GM12892 (cell line): ENCODE measurements around the gene AP1S3. TPM values are rescaled to one million over a fixed set of nuclear protein-coding genes. Genes with fewer than 3 reads are reported as not detected.
A peak's percentile ranks its signal among the peaks of the same experiment; 100 is the strongest.
"Not testable (repeated sequence)": the region's sequence is repeated elsewhere in the genome, so short reads cannot be mapped to it uniquely, and the experiment has no call there.

Experiments
- DNase-seq: peaks from one replicate; pipeline ENCODE4 v3.0.0; 2011; ENCODE audit not compliant: insufficient read length
- FAIRE-seq: peaks from 2 replicates; lab custom pipeline; 2011; peaks lifted over from hg19 to GRCh38; lab: Jason Lieb, UNC
- POLR2A ChIP-seq: IDR thresholded peaks from 2 replicates; pipeline ENCODE4 v1.6.1; 2011; ENCODE audit warnings: low read depth, low read length, control low read depth
- POLR2AphosphoS5 ChIP-seq: IDR thresholded peaks from 2 replicates; pipeline ENCODE4 v1.6.1; 2011; ENCODE audit warnings: low read depth, low read length, control low read depth
- TAF1 ChIP-seq: IDR thresholded peaks from 2 replicates; pipeline ENCODE4 v1.6.1; 2011; ENCODE audit warnings: low read depth, mild to moderate bottlenecking, control low read depth, low read length, borderline replicate concordance
- polyA plus RNA-seq: library from polyadenylated mRNA; unstranded; fragments of >200 nt; gene quantifications from one replicate; pipeline ENCODE4 v1.2.1, GENCODE V29; 2012; ENCODE audit warnings: missing spikeins, inconsistent platforms; ENCODE audit not compliant: missing spikeins

Gene AP1S3
- 12.4 TPM for polyA plus RNA-seq

DNA sequence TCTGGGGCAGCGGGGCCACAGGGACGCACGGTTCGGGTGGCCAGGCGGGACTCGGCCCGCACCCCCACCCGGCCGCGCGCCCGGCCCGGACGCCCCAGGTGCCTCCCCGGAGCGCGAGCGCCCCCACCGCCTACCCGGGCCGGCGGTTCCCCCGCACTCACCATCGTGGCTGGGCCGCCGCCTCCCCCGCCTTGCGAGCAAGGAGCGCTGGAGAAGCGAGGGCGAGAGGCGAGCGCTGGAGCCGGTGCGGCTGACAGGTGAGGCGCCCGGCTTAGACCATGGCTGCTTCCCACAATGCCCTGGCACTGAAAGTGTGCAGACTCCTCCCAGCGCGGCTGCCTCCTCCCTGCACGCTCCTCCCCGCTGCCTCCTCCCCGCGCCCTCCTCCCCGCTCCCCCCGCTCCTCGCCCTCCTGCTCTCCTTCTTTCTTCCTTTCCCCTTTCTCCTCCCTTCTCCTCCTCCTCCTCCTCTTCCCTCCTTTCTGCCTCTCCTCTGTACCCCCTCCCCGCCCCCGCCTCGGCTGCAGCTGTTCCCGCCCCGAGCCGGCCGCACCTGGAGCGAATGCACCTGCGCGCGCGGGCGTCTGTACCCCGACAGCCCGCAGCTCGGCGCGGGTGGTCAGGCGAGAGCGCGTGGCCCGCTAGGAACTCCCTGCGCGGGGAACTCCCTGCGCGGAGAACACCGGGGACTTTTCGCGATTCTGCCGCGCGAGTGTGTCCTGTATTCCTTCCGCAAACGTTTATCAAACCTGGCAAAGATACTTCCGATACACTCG lies at the start of gene AP1S3:
Gene AP1S3, minus strand, starts transcription at position 296 of the 775 bp plus-strand sequence. Its CDS starts 132 bp downstream, at position 164.
- FAIRE-seq, result peak; percentile 84
- DNase-seq, result peak; percentile 80
- TF ChIP-seq POLR2AphosphoS5 (no peak), TAF1 (peak; percentile 45; the same call in 1 of the 2 replicates), POLR2A (peak; percentile 65; the same call in 1 of the 2 replicates)

DNA sequence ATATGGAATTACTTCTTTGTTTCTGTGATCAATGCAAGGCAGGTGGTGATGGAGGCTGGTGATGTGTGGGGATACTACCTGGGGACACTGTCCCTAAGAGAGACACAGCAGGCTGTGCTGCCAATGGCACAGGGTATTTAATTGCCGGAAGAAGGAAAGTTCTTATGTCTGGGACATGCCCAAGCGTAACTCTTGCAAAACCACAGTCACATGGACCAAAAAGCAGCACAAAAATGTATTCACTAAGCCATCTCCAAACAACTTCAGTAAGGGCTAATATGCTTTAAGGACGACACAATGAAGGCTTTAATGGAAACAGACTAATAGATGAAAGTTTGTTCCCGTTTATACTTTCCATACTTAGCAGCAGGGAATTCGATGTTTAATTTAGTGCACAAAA lies 49.7 kb upstream of the AP1S3 start:
- DNase-seq (no peak), FAIRE-seq (no peak)
- no peak for TF ChIP-seq POLR2AphosphoS5
- TF ChIP-seq POLR2A, result no peak

DNA sequence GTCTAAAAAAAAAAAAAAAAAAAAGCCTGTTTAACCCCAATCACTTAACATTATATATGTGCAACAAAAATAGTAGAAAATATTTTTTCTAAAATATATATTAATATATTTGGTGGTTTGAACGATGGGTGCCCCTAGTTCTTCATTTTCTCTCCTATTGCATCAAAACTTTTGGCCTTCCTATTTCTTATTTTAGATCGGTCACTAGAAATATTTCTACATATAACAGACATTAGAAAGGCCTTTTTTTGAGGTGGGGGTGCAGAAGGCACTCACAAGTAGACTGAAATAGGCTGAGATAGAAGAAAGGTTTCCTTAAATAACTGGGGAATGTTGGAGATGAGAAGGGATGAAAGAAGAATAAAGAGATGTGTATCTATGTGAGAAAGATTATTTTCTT lies 49.3 kb upstream of the AP1S3 start:
- TF ChIP-seq POLR2AphosphoS5, result no peak
- no peak for TF ChIP-seq POLR2A
- no peak for TF ChIP-seq TAF1
- DNase-seq (no peak), FAIRE-seq (no peak)

DNA sequence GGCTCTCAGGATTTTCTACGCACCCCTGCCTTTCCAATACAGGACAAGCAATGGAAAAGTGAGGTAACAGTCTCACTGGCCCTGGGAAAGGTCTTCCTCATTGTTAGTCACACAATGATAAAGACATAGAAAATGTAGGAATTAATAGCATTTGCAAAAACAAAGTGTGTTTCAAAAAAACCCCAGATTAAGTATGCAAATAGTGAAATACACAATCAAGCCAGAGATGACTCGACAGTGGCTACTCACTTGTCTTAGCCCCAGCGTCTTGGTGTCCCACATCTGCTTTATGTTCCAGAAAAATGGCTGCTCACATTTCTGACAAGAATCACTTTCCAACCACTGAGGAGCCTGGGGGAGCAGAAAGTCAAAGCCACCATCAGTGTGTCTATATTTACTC lies 47.0 kb upstream of the AP1S3 start:
- TF ChIP-seq TAF1 (no peak), POLR2AphosphoS5 (no peak), POLR2A (no peak)
- DNase-seq (no peak), FAIRE-seq (peak; percentile 86)

DNA sequence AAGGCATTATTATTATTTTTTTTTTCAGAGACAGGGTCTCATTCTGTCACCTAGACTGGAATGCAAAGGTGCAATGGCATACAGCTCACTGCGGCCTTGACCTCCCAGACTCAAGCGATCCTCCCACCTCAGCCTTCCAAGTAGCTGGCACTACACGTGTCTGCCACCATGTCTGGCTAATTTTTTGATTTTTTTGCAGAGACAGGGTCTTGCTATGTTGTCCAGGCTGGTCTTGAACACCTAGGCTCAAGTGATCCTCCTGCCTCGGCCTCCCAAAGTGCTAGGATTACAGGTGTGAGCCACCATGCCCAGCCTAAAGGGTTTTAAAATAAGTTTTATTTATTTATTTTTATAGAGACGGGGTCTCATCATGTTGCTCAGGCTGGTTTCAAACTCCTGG lies 45.3 kb upstream of the AP1S3 start:
- FAIRE-seq (no peak), DNase-seq (no peak)
- TF ChIP-seq TAF1, result no peak

DNA sequence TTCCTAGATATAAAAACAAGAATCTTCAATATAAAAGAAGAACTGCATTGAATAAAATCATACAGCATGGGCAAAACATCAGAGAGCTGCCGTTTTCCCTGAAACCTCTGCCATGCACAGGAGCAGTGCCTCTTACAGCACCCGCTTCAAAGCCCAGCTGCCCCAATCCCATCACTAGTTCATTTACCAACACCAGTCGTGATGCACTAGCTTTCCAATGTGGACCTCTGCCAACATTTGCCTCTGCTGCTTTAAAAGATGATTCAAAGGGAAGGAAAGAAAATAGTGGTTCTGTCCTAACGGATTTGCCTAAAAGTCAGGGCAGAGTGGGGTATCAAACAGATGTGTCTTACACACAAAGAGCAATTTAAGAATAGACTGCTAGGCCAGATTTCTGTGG lies 43.4 kb upstream of the AP1S3 start:
- FAIRE-seq (no peak), DNase-seq (no peak)
- TF ChIP-seq POLR2A (no peak), POLR2AphosphoS5 (no peak), TAF1 (no peak)

DNA sequence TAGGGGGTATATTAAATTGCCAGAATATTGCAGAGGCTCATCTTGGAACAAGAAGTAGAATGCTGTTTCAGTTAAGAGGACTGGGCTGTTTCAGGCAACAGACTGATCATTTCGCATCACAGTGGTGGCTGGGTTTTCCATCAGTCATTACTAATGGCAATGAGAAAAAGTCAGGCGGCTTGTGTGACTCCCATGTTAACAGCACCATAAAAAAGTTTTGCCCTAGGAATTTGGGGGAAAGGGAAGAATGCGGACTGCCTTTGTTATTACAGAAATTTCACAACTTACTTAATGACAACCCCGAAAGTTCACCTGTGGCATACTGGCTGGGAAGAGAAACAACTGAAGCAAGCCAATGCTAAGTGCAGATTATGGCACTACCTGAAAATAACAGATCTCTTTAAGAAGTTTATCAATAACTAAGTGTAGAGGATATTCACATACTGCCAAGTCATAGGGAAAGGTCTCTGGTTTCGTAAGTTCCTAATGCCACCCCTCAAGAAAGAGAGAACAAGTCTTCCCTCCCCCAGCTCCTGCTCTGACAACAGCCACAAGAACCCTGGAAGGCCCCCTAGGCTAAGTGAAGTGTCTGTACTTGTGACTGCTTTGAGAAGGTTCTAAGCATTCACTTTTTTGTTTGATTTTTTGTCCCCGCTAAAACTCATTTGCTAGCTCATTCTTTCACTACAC lies 40.5 kb upstream of the AP1S3 start:
- no peak for FAIRE-seq
- DNase-seq, result no peak
- TF ChIP-seq POLR2A, result no peak
- TF ChIP-seq TAF1, result no peak
- TF ChIP-seq POLR2AphosphoS5, result no peak

DNA sequence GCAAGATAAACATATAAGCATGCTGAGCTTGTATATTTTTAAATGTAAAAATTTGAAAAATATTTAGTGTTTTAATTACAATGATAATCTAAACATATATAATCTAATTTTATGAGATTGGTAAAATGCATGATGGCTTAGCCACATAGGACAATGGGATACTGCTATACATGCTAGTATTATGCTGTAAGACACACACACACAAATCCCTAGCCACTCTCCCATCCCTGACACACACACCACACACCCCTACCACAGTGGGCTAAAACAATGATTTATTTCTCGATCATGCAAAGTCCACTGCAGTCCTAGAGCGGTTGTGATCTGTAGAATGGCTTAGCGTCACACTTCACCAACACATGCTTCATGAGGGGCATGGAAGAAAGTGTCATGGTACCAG lies 36.3 kb upstream of the AP1S3 start:
- TF ChIP-seq POLR2A (no peak), POLR2AphosphoS5 (no peak)
- FAIRE-seq, result no peak
- DNase-seq, result no peak

DNA sequence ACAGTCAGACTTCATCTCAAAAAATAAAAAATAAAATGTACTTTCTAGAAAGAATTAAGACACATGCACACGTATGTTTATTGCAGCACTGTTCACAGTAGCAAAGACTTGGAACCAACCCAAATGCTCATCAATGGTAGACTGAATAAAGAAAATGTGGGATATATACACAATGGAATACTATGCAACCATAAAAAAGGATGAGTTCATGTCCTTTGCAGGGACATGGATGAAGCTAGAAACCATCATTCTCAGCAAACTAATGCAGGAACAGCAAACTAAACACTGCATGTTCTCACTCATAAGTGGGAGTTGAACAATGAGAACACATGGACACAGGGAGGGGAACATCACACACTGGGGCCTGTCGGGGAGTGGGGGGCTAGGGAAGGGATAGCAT lies 35.4 kb upstream of the AP1S3 start:
- not testable (repeated sequence) for DNase-seq, FAIRE-seq

DNA sequence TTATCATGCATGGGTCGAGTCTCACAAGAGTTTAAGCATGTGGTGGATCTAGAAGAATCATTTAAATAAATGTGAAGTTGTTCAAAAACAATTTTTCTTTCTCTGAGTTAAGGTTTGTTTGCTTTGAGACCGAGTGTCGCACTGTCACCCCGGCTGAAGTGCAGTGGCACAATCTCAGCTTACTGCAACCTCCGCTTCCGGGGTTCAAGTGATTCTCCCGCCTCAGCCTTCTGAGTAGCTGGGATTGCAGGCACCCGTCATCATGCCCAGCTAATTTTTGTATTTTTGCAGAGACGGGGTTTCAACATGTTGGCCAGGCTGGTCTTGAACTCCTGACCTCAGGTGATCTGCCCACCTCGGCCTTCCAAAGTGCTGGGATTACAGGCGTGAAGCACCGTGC lies 34.3 kb upstream of the AP1S3 start:
- FAIRE-seq, DNase-seq: not testable (repeated sequence)

DNA sequence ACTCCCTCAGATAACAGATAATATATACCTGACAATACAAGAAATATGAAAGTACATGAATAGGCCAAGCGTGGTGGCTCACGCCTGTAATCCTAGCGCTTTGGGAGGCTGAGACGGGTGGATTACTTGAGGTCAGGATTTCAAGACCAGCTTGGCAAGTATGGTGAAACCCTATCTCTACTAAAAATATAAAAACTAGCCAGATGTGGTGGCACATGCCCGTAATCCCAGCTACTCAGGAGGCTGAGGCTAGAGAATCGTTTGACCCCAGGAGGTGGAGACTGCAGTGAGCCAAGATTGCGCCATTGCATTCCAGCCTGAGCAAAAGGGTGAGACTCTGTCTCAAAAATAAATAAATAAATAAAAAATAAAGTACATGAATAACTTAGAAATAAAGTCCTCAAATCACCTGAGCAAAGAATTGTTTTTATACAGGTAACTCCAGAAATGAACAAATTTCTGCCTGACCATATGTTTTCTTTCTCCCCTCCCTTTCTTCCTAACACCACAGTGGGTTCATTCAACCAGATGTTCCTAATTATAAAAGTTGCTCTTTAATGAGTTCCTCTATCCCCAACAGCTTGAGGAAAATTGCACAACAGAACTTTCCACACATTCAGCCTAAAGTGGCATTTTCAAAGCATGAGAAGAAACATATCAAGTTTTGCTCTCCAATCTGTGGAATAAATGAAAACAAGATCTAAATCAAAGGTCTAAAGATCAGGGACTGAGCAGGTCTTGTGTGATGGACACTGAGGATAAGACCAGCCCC lies 33.6 kb upstream of the AP1S3 start:
- TF ChIP-seq POLR2AphosphoS5, result no peak
- TF ChIP-seq POLR2A, result no peak
- TF ChIP-seq TAF1, result no peak
- no peak for DNase-seq
- FAIRE-seq, result no peak

DNA sequence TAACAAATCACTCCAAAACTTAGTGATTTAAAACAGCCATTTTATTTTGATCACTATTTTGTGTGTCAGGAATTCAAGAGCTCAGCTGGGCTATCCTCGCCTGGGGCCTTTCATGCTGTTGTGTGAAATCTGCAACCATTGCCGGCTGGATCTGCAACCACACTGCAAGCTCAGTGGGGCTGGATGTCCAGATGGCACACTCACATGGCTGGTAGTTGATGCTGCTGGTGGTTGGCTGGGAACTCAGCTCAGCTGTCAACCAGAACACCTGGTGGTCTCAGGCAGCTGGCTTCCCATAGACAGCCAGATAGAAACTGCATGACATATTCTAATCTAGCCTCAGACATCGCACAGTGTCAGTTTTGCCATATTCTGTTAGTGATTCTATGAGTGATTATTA lies 30.6 kb upstream of the AP1S3 start:
- TF ChIP-seq TAF1 (no peak), POLR2A (no peak), POLR2AphosphoS5 (no peak)
- no peak for FAIRE-seq
- no peak for DNase-seq
